ENCODE data around the gene CCDC158. TPM values are rescaled to one million over a fixed set of nuclear protein-coding genes. Genes with fewer than 3 reads are reported as not detected.

The CCDC158 gene
- total RNA-seq, 1 donor from 2014 or later, result 0.17 TPM

GRCh38 chr4:76306882-76307659 lies 113.9 kb downstream of the CCDC158 start:
- no peak for DNase-seq (ENCODE audit: low read depth)
- peak overlapping the region; percentile 89 for H3K4me3 ChIP-seq (ENCODE audit: low read depth, low read length)
- peak; percentile 50 for TF ChIP-seq CTCF (conservative IDR thresholded peaks at IDR 0.05; ENCODE audit: low read depth, low read length)

DNA sequence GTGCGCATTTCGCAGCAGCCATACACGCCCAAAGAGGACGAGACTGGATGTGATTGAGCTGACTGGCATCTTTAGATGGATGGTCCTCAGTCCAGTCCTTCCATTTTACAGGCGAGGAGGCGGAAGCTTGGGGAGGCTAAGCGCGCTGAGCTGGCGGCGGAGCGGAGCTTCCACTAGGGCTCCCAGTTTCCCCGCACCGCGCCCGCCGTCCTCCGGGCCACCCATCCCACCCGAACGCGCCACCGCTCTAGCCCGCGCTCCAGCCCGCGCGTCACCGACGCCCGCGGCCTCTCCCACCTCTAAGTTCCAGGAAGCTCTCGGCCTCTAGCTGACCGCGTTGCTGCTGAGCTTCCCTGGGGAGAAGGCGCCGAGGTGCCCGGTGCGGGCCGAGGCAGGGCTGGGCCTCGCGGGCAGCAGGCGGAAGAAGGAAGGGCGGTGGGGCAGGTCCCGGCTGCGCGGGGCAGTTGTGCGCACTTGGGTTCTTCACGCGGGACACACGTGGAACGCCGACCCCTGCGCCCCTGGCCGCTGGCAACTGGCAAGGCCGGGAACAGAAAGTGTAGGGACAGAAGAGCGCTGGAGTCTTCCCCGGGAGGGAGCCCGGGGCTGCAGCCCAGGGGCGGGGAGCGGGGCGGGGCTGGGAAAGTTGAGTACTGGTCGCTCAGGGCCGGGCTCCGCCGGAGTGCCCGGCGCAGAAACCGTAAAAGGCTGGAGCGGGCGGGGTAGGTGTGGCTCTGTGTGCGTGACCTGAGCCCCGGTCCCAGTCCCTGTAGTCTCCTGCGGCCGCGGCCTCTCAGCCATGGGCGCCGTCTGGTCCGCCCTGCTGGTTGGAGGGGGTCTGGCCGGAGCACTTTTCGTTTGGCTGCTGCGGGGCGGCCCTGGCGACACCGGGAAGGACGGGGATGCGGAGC lies 114.7 kb downstream of the CCDC158 start, which contains the start of gene STBD1:
STBD1 (plus strand) TSS at position 763 of the 911 bp plus-strand sequence; CDS start at position 800, 37 bp downstream.
- DNase-seq (ENCODE audit: low read depth), result no peak
- TF ChIP-seq CTCF (conservative IDR thresholded peaks at IDR 0.05; ENCODE audit: low read depth, low read length), result no peak
- H3K4me3 ChIP-seq (ENCODE audit: low read depth, low read length), result peak within 1 kb of the TSS; percentile 89

DNA sequence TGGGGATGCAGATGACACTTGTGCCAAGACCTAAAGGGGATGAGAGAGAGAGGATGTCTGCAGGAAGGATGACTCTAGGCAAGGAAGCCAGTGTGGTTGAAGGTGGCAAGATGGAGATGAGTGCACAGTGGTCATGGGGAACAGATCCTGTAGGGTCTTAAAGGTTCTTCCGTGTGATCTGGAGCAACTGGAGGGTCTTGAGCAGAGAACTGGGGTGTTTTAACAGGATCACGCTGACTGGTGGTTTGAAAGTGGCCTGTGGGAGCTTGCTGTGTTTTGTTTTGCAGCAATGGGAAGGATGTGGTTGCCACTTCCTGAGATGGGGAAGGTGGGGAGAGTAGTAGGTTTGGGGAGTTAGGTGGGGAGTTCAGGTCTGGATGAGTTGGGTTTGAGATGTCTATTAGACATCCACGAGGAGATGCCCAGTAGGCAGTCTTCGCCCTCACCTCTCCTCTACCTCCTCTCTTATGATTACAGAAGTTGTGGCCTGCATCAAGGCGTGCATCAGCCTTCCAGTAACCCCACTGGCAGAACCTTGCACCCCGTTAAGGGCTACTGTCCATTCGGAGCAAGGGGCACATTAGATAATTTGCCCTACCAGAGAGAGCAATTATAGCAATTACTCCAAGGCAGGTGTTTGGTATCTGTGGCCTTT lies 115.8 kb downstream of the CCDC158 start:
- no peak for DNase-seq (ENCODE audit: low read depth)
- no peak for TF ChIP-seq CTCF (conservative IDR thresholded peaks at IDR 0.05; ENCODE audit: low read depth, low read length)
- H3K4me3 ChIP-seq (ENCODE audit: low read depth, low read length), result peak overlapping the region; percentile 89

DNA sequence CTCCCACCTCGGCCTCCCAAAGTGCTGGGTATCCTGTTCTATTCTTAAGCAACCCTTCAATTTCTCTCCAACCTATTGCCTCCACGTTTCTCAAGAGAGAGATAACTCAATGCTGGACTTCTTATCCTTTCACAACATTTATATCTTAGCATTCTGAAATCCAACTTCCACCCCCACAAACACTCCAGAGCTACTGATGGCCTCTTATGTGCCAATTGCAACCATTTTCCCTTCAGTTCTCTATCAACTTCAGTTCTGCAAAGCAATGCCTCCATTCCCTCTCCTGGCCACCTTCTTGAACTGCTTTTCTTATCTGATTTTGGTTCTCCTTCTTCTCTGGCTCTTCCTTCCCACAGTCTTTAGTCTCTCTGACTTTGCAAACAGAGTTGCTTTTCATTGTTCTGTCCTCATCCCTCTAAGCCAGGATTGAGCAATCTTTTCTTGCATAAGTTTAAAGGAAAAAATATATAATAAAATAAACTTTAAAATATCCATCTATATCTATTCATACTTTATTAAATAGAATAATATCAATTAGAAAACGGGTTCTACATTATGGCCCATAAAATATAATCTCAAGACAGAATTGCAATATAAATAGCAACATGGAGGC lies 118.0 kb downstream of the CCDC158 start:
- no peak overlapping the region for H3K4me3 ChIP-seq (ENCODE audit: low read depth, low read length)
- no peak for DNase-seq (ENCODE audit: low read depth)
- no peak for TF ChIP-seq CTCF (conservative IDR thresholded peaks at IDR 0.05; ENCODE audit: low read depth, low read length)

- no peak for TF ChIP-seq CTCF (conservative IDR thresholded peaks at IDR 0.05; ENCODE audit: low read depth, low read length)
- H3K4me3 ChIP-seq (ENCODE audit: low read depth, low read length), result no peak overlapping the region
- DNase-seq (ENCODE audit: low read depth), result no peak
Measured at GRCh38 chr4:76301775-76302162, 119.2 kb downstream of the CCDC158 start.

GRCh38 chr4:76301068-76301774 lies 119.7 kb downstream of the CCDC158 start:
- TF ChIP-seq CTCF (conservative IDR thresholded peaks at IDR 0.05; ENCODE audit: low read depth, low read length), result no peak
- no peak overlapping the region for H3K4me3 ChIP-seq (ENCODE audit: low read depth, low read length)
- peak; percentile 76 for DNase-seq (ENCODE audit: low read depth)
